GM21423 (cell line): ENCODE data around the gene ERC2.

Source experiments
- ATAC-seq: cut with Tn5 transposase; IDR thresholded peaks from one replicate; pipeline ENCODE4 v1.9.1; 2021; ENCODE audit warnings: mild to moderate bottlenecking, moderate library complexity; ENCODE audit not compliant: unreplicated experiment

ERC2 gene

GRCh38 chr3:55766753-55767152 lies 701.5 kb downstream of the ERC2 start:
- ATAC-seq: no peak

DNA sequence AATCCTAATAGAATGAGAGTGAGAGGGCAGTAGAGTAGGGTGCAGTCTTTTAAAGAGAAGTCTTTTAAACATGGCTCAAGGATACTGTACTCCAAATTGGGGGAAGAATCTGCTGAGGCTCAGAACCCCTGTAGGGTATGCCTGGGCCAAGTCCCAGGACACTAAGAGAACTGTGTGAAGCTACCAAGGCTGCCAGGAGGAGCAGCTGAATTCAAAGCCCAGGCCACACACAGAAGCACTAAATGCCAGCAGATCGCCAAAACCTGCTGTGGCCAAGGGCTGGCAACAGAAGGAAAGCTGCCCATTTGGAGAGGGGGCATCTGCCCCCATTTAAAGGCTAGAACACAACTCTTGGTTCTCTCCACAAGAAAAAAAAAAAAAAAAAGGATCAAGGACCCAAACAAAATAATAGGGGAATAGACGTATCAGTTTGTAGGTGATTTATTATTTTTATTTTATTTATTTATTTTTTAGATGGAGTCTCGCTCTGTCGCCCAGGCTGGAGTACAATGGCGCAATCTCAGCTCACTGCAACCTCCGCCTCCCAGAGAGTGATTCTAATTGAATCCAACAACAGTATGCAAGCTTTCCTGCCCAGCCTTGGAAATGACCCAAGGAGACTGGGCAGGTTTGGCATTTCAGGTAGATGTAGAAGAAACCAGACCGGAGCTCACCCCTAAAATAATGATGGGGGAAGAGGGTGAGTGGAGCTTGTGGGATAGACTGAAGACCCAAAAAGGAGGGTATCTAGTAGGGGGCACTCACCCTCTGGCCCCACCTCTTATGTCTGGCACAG lies 702.2 kb downstream of the ERC2 start:
- ATAC-seq: no peak

- ATAC-seq: no peak
Observed at GRCh38 chr3:55765398-55765797, 702.9 kb downstream of the ERC2 start.

- ATAC-seq: no peak
Observed at GRCh38 chr3:55756976-55757375, 711.3 kb downstream of the ERC2 start.

DNA sequence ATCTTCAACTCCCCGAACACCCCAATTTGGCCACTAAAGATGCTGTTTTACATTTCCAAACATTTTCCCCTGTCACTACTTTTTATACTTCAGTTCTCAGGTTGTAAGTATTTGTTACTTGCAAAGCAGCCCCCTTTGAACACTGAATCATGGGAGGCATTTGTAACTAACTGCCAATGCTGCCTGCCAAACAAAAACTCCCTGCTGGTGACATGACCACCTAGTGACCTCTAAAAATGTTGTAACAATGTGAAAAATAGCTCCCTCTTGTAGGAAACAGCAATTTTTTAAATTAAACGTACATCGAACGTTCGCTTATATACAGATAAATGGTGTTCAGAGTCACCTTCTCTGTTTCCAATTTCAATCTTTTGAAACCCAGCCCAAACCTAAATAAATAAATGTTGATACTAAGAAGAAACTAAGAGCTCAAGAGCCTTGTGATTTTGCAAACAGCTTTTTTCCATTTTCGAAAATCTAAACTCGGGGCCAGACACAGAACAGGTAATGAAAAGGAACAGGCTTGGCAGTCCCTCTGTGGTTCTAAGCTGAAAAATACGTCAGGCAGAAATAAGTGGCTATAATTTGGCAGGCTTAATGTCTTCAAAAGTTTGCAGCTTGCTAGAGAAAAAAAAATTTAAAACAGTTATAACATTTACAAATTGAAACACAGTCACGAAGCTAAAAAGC lies 712.6 kb downstream of the ERC2 start:
- no peak for ATAC-seq

DNA sequence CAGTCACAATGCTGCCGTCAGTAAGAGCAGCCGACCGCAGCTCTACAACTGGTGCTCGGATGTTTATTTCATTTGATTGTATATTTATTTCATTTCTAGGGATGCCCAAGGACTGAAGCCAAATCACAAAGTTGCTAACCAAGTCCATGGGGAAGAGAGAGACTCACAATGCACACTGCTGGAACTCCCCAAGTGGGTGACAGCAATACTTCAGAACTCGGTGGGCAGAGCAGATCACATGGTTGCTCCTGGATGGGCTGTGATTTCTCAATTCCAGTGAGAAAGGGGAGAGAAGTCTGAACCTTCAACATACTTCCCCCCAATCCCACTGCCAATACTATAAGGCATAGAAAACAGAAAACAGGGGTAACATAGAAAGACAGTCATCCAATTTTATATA lies 715.4 kb downstream of the ERC2 start:
- no peak for ATAC-seq

GRCh38 chr3:55751730-55752129 lies 716.5 kb downstream of the ERC2 start:
- ATAC-seq: no peak

DNA sequence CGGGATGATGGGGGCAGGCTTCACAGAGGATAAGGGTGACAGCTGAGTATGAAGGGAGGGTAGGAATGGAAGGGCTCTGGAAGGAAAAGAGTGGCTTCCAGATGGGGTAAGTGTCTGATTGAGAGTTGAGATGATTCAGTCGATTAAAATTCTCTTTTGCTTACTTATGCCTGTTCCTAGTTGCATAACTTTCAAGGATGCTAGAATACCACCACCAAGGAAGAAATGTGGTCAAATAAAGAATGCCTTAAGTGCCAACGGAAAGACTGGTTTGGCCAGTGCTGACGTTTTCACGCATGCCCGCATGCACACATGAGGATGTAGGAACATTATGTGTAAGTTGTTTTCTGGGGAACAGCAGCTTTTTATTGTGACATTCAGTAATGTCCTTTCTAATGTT lies 717.7 kb downstream of the ERC2 start:
- ATAC-seq: no peak

- ATAC-seq: no peak
Observed at GRCh38 chr3:55749036-55749435, 719.2 kb downstream of the ERC2 start.

DNA sequence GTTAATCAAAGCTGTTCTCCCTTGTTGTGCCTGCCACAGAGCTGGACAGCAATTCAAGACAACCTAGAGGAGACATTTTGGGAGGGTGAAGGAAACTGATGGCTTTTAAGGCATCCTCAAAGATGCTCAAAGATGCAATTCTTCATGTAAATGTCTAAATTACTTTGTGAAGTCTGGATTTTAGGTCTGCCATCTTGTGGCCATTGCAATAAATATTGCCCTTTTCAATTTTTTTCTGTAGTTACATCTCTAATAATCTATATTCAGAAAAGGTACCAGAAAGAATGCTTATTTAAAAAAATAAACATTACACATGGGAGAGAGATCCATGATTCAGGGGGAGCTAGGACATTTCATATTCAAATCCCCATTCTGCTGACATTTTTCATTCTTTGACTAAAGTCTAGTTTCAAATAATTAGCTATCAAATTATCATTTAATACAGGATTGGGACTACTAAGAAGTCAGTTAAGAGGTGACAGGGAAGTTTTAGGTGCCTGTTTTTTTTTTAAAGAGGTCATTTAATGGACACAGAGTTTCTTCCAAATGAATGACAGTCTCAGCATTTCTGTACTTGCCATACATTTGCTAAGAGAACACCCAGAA lies 721.4 kb downstream of the ERC2 start:
- ATAC-seq: no peak

- no peak for ATAC-seq
Observed at GRCh38 chr3:55742832-55743136, 725.5 kb downstream of the ERC2 start.

- no peak for ATAC-seq
Observed at GRCh38 chr3:55742022-55742831, 726.0 kb downstream of the ERC2 start.

DNA sequence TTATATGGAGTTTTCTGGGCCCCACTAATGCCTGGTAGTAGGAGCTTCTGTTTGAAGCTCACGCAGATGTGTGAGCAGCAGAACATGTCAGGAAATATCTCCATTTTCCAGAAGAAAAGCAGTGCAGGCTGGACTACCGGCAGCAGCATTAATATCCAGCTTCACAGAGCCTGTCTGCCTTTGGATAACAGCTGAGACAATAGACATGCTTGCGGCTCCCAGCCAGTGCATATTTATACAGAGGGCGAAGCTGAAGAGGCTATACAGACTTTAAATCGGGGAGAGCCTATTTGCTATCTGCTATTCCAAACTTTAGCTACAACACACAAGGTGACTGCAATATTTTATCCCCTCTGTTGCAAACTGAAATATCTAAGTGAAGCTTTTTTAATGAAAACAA lies 731.1 kb downstream of the ERC2 start:
- no peak for ATAC-seq

GRCh38 chr3:55735976-55736375 lies 732.3 kb downstream of the ERC2 start:
- ATAC-seq: no peak

DNA sequence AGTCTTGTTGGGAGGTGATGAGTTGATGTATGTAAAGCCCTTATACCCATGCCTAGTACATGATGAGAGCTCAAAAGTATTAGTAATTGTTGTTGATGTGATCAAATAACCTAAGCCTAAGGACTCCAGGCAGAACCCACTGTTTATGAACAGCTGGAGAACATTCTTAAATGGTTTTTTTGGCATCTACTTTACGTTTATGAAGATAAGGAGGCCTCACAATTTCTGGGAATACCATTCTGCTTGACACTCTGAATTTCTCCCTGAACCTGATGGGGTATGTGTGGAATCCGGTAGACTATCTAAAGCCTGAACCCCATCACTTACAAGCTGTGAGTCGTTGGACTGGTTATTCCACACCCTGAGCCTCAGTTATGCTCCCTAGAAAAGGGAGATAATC lies 736.5 kb downstream of the ERC2 start:
- no peak for ATAC-seq

- no peak for ATAC-seq
Observed at GRCh38 chr3:55729546-55729945, 738.7 kb downstream of the ERC2 start.

- no peak for ATAC-seq
Observed at GRCh38 chr3:55728461-55729100, 739.7 kb downstream of the ERC2 start.

- ATAC-seq: no peak
Observed at GRCh38 chr3:55726501-55726775, 741.8 kb downstream of the ERC2 start.

DNA sequence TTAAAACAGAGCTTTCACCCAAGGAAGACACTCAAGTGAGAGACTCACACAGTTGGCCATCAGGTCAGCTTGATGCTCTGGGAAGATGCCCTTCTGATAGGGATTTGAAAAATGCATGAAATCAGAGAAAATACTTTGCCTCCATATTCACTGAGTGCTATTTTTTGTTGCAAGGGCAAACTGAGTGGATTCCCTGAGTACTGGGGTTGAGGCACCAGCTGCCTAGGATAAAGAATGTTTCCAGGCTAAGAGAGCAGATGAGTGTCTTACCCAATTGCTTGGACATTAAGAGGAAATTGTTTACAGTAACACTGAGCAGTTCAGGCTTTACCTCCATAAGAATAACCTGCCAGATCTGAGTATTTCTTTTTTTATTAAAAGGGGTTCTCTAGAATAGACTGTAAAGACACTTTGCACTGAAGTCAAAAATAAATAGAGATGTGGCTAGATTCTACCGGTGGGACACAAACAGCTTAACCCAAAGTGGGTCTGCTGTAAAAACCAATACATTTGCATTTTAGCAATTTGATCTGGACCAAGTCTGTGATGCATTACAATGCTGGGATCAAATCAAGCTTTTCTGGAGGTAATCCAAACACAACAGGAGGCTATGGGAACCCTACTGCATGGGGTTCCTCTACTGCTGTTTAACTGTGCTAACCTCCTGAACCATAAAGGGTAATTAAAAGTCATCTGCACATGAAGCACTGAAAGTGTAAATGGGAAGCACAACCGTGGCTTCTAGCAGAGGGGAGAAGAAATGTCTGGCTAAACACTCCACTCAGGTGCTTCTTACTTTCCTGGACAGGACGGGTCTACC lies 742.4 kb downstream of the ERC2 start:
- ATAC-seq: no peak

GRCh38 chr3:55724821-55725220 lies 743.4 kb downstream of the ERC2 start:
- no peak for ATAC-seq
